ENCODE data around the gene PCCA.

PCCA gene

DNA sequence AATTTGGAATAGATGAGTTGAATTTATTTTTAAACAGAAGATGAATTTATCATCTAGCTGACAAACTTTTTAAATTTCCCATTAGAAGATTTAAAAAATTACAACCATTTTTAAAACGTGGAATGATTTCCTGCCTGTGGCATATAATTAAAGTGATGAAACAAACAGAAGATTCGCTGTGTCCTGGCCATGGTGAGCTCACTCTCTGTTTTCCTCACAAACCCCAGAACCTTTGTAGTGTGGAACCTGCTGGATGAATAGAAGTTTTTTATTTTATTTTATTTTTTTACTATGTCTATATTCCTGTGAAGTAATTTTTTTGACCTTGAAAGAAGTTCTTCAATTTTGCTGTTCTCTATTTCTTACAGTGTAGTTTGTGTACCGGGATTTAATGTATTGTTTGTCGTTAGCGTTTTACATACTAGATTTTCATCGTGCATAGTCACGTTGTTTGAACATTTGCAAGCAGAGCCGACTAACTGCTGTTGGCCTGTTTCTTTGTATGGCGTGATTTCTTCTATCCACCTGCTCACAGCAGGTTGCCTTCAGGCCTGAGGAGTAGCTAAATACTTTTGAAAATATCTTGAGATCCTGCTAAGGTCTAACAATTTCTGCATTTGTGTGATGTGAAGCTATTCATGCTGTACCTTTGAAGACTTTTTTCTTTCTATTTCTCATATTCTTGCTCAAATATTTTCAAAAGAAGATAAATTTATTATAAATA is 350.5 kb downstream of the PCCA start:
- Histone ChIP-seq H3K4me3 (ENCODE audit: low read length in 2 of 2) (no peak overlapping the region), H3K27ac (ENCODE audit: low read length) (no peak overlapping the region), H3K36me3 (ENCODE audit: control insufficient read depth in 2 of 2, insufficient read depth in 2 of 2, low read length in 2 of 2) (peaks cover 0 to 4% of the 10 kb centered on the region in 2 donors), H3K9me3 (ENCODE audit: control insufficient read depth in 2 of 2, low read length in 2 of 2) (no peaks in the 10 kb centered on the region), H3K27me3 (ENCODE audit: control insufficient read depth in 1 of 2, insufficient read depth in 2 of 2, low read length in 2 of 2) (no peaks in the 10 kb centered on the region), H3K9ac (ENCODE audit: low read length in 2 of 2) (no peak overlapping the region), H3K4me1 (ENCODE audit: control insufficient read depth, insufficient read depth, low read length) (no peaks in the 10 kb centered on the region)

GRCh38 chr13:100440751-100441425 is 352.0 kb downstream of the PCCA start:
- Histone ChIP-seq H3K27me3 (ENCODE audit: control insufficient read depth in 1 of 2, insufficient read depth in 2 of 2, low read length in 2 of 2) (no peaks in the 10 kb centered on the region), H3K36me3 (ENCODE audit: control insufficient read depth in 2 of 2, insufficient read depth in 2 of 2, low read length in 2 of 2) (peaks cover 0 to 4% of the 10 kb centered on the region in 2 donors), H3K4me1 (ENCODE audit: control insufficient read depth, insufficient read depth, low read length) (no peaks in the 10 kb centered on the region), H3K4me3 (ENCODE audit: low read length in 2 of 2) (no peak overlapping the region), H3K9ac (ENCODE audit: low read length in 2 of 2) (no peak overlapping the region), H3K9me3 (ENCODE audit: control insufficient read depth in 2 of 2, low read length in 2 of 2) (no peaks in the 10 kb centered on the region), H3K27ac (ENCODE audit: low read length) (no peak overlapping the region)

- Histone ChIP-seq H3K27me3 (ENCODE audit: control insufficient read depth in 1 of 2, insufficient read depth in 2 of 2, low read length in 2 of 2) (no peaks in the 10 kb centered on the region), H3K36me3 (ENCODE audit: control insufficient read depth in 2 of 2, insufficient read depth in 2 of 2, low read length in 2 of 2) (peaks cover 0 to 2% of the 10 kb centered on the region in 2 donors), H3K9me3 (ENCODE audit: control insufficient read depth in 2 of 2, low read length in 2 of 2) (no peaks in the 10 kb centered on the region), H3K4me1 (ENCODE audit: control insufficient read depth, insufficient read depth, low read length) (no peaks in the 10 kb centered on the region), H3K4me3 (ENCODE audit: low read length in 2 of 2) (no peak overlapping the region), H3K9ac (ENCODE audit: low read length in 2 of 2) (no peak overlapping the region), H3K27ac (ENCODE audit: low read length) (no peak overlapping the region)
Measured at GRCh38 chr13:100442095-100442832, 353.4 kb downstream of the PCCA start.

DNA sequence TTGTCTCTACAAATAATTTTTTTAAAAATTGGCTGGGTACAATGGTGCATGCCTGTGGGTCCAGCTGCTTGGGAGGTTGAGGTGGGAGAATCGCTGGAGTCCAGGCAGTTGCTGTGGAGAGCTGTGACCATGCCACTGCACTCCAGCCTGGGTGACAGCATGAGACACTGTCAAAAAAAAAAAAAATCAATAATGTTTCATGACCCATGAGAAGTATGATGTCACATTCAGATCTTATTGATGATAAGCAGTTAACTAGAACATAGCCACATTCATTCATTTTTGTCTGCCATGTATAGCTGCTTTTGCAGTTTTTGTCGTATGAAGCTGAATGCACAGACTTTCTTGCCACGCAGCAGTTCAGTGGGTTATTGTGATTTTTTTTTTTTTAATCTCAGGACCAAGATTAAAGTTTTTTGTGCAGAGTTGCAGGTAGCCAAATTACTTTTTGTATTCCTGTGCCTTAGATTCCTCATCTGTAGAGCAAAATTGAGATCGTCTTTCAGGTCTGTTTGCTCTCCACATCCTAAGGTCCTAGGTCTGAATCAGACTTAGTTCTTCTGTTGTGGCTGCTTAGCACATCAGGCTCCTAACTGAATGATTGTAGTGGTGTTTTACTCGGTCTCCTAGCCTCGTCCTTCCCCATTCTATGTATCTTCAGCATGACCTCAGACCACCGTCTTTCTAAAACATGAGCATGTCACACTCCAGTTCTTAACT is 354.5 kb downstream of the PCCA start:
- Histone ChIP-seq H3K9ac (ENCODE audit: low read length in 2 of 2) (no peak overlapping the region), H3K9me3 (ENCODE audit: control insufficient read depth in 2 of 2, low read length in 2 of 2) (no peaks in the 10 kb centered on the region), H3K27ac (ENCODE audit: low read length) (no peak overlapping the region), H3K36me3 (ENCODE audit: control insufficient read depth in 2 of 2, insufficient read depth in 2 of 2, low read length in 2 of 2) (peaks cover 0 to under 1% of the 10 kb centered on the region in 2 donors), H3K4me3 (ENCODE audit: low read length in 2 of 2) (no peak overlapping the region), H3K4me1 (ENCODE audit: control insufficient read depth, insufficient read depth, low read length) (no peaks in the 10 kb centered on the region), H3K27me3 (ENCODE audit: control insufficient read depth in 1 of 2, insufficient read depth in 2 of 2, low read length in 2 of 2) (no peaks in the 10 kb centered on the region)

DNA sequence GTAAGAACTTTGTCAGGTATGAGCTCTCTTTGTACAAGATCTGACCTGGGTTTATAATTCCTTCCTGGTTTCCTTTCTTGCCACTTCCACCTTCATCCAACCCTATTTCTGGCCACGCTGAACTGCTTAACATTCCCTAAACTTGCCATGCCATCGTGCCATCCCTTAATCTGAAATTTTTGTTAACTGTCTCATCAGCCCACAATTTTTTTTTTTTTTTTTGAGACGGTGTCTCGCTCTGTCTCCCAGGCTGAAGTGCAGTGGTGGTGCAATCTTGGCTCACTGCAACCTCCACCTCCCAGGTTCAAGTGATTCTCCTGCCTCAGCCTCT is 355.1 kb downstream of the PCCA start:
- Histone ChIP-seq H3K4me3 (ENCODE audit: low read length in 2 of 2) (no peak overlapping the region), H3K9me3 (ENCODE audit: control insufficient read depth in 2 of 2, low read length in 2 of 2) (no peaks in the 10 kb centered on the region), H3K9ac (ENCODE audit: low read length in 2 of 2) (no peak overlapping the region), H3K4me1 (ENCODE audit: control insufficient read depth, insufficient read depth, low read length) (no peaks in the 10 kb centered on the region), H3K27me3 (ENCODE audit: control insufficient read depth in 1 of 2, insufficient read depth in 2 of 2, low read length in 2 of 2) (no peaks in the 10 kb centered on the region), H3K27ac (ENCODE audit: low read length) (no peak overlapping the region), H3K36me3 (ENCODE audit: control insufficient read depth in 2 of 2, insufficient read depth in 2 of 2, low read length in 2 of 2) (no peaks in the 10 kb centered on the region)

DNA sequence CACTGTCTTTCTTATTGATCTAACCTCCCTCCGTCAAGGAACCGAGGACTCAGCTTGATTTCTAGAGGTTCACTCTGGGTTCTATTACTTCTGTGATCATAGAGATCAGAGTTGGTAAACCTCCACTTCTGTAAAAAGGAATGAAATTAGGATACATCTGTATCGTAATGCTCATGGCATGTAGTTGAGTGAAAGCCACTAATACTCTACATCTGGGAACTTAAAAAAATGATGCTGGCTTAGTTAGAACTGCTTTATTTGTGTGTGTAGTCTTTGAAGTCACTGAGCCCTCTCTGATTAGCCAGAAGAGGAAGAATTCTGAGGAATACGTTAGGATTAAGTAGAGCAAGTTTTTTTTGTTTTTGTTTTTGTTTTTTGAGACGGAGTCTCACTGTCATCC is 358.9 kb downstream of the PCCA start:
- Histone ChIP-seq H3K4me1 (ENCODE audit: control insufficient read depth, insufficient read depth, low read length) (no peaks in the 10 kb centered on the region), H3K36me3 (ENCODE audit: control insufficient read depth in 2 of 2, insufficient read depth in 2 of 2, low read length in 2 of 2) (no peaks in the 10 kb centered on the region), H3K9me3 (ENCODE audit: control insufficient read depth in 2 of 2, low read length in 2 of 2) (no peaks in the 10 kb centered on the region), H3K27ac (ENCODE audit: low read length) (no peak overlapping the region), H3K9ac (ENCODE audit: low read length in 2 of 2) (no peak overlapping the region), H3K4me3 (ENCODE audit: low read length in 2 of 2) (no peak overlapping the region), H3K27me3 (ENCODE audit: control insufficient read depth in 1 of 2, insufficient read depth in 2 of 2, low read length in 2 of 2) (no peaks in the 10 kb centered on the region)

- Histone ChIP-seq H3K9ac (ENCODE audit: low read length in 2 of 2) (no peak overlapping the region), H3K27me3 (ENCODE audit: control insufficient read depth in 1 of 2, insufficient read depth in 2 of 2, low read length in 2 of 2) (no peaks in the 10 kb centered on the region), H3K4me3 (ENCODE audit: low read length in 2 of 2) (no peak overlapping the region), H3K27ac (ENCODE audit: low read length) (no peak overlapping the region), H3K36me3 (ENCODE audit: control insufficient read depth in 2 of 2, insufficient read depth in 2 of 2, low read length in 2 of 2) (no peaks in the 10 kb centered on the region), H3K4me1 (ENCODE audit: control insufficient read depth, insufficient read depth, low read length) (no peaks in the 10 kb centered on the region), H3K9me3 (ENCODE audit: control insufficient read depth in 2 of 2, low read length in 2 of 2) (no peaks in the 10 kb centered on the region)
Measured at GRCh38 chr13:100451923-100452322, 363.0 kb downstream of the PCCA start.

GRCh38 chr13:100454876-100455275 is 366.0 kb downstream of the PCCA start:
- Histone ChIP-seq H3K4me1 (ENCODE audit: control insufficient read depth, insufficient read depth, low read length) (no peaks in the 10 kb centered on the region), H3K27me3 (ENCODE audit: control insufficient read depth in 1 of 2, insufficient read depth in 2 of 2, low read length in 2 of 2) (no peaks in the 10 kb centered on the region), H3K27ac (ENCODE audit: low read length) (no peak overlapping the region)

DNA sequence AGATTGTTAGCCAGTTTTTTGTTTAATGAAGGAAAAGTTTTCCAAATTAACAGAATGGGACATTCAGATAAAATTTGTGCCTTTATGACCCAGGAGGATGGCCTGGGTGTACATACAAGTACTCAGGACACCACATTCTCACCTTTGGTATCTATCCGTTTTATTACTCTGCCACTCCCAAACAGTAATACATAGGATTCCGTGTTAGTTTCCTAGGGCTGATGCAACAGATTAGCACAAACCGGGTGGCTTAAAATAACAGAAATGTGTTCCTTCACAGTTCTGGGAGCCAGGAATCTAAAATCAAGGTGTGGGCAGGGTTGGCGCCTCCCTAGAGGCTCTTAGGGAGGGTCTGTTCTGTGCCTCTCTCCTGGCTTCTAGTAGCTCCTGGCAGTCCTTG is 369.8 kb downstream of the PCCA start:
- H3K36me3 ChIP-seq (ENCODE audit: control insufficient read depth in 2 of 2, insufficient read depth in 2 of 2, low read length in 2 of 2) = no peaks in the 10 kb centered on the region
- H3K4me3 ChIP-seq (ENCODE audit: low read length in 2 of 2) = no peak overlapping the region
- H3K9ac ChIP-seq (ENCODE audit: low read length in 2 of 2) = no peak overlapping the region
- no peak overlapping the region for H3K27ac ChIP-seq (ENCODE audit: low read length)
- H3K27me3 ChIP-seq (ENCODE audit: control insufficient read depth in 1 of 2, insufficient read depth in 2 of 2, low read length in 2 of 2) = no peaks in the 10 kb centered on the region
- peaks cover 2 to 6% of the 10 kb centered on the region in 2 donors for H3K9me3 ChIP-seq (ENCODE audit: control insufficient read depth in 2 of 2, low read length in 2 of 2)
- H3K4me1 ChIP-seq (ENCODE audit: control insufficient read depth, insufficient read depth, low read length) = no peaks in the 10 kb centered on the region

More at GRCh38 chr13:100454876-100455275, 366.0 kb downstream of the PCCA start:
- Histone ChIP-seq H3K36me3 (ENCODE audit: control insufficient read depth in 2 of 2, insufficient read depth in 2 of 2, low read length in 2 of 2) (no peaks in the 10 kb centered on the region), H3K9me3 (ENCODE audit: control insufficient read depth in 2 of 2, low read length in 2 of 2) (peaks cover 2 to 6% of the 10 kb centered on the region in 2 donors), H3K9ac (ENCODE audit: low read length in 2 of 2) (no peak overlapping the region), H3K4me3 (ENCODE audit: low read length in 2 of 2) (no peak overlapping the region)

- Histone ChIP-seq H3K36me3 (ENCODE audit: control insufficient read depth in 2 of 2, insufficient read depth in 2 of 2, low read length in 2 of 2) (no peaks in the 10 kb centered on the region), H3K4me1 (ENCODE audit: control insufficient read depth, insufficient read depth, low read length) (no peaks in the 10 kb centered on the region), H3K27ac (ENCODE audit: low read length) (no peak overlapping the region), H3K9me3 (ENCODE audit: control insufficient read depth in 2 of 2, low read length in 2 of 2) (peaks cover 2 to 6% of the 10 kb centered on the region in 2 donors), H3K27me3 (ENCODE audit: control insufficient read depth in 1 of 2, insufficient read depth in 2 of 2, low read length in 2 of 2) (no peaks in the 10 kb centered on the region), H3K4me3 (ENCODE audit: low read length in 2 of 2) (no peak overlapping the region), H3K9ac (ENCODE audit: low read length in 2 of 2) (no peak overlapping the region)
Measured at GRCh38 chr13:100459747-100460146, 370.9 kb downstream of the PCCA start.

All from stomach smooth muscle (tissue), 2 donors.